Panc1 (cell line): ENCODE measurements around the gene NUTM2B.
"Not testable (repeated sequence)": the region's sequence is repeated elsewhere in the genome, so short reads cannot be mapped to it uniquely, and the experiment has no call there.

Experiments used
- CTCF ChIP-seq: fragments of 450-650 bp; IDR thresholded peaks from 2 replicates; pipeline ENCODE4 v1.5.1; 2017; ENCODE audit warnings: mild to moderate bottlenecking
- POLR2AphosphoS5 ChIP-seq: IDR thresholded peaks from 2 replicates; pipeline ENCODE4 v1.6.1; 2012; ENCODE audit warnings: mild to moderate bottlenecking, low read depth, low read length, moderate library complexity
- SIN3A ChIP-seq: IDR thresholded peaks from 2 replicates; pipeline ENCODE4 v1.6.1; 2012; ENCODE audit warnings: low read depth, mild to moderate bottlenecking, low read length, moderate library complexity, borderline replicate concordance; ENCODE audit not compliant: insufficient read depth

GRCh38 chr10:79744844-79745243 is 41.8 kb downstream of the NUTM2B start:
- TF ChIP-seq CTCF, SIN3A, POLR2AphosphoS5: not testable (repeated sequence)
